HG03045 (cell line): ENCODE data around the gene KISS1R.

Experiments used
- ATAC-seq: cut with Tn5 transposase; IDR thresholded peaks from one replicate; pipeline ENCODE4 v1.9.1; 2021; ENCODE audit warnings: mild to moderate bottlenecking, moderate library complexity; ENCODE audit not compliant: unreplicated experiment

Gene KISS1R

GRCh38 chr19:966485-967088 lies 49.5 kb downstream of the KISS1R start:
- no peak for ATAC-seq
